ENCODE measurements around the gene SOST. TPM values are rescaled to one million over a fixed set of nuclear protein-coding genes. Genes with fewer than 3 reads are reported as not detected.

SOST gene
- not detected in 2 replicates for polyA plus RNA-seq (2012; rRNA removed)
- polyA plus RNA-seq (2012; cell fraction: cytosol; rRNA removed) = 0.01 TPM in 1 of 2 replicates, not detected in the other
- polyA plus RNA-seq (2012; cell fraction: nucleus; rRNA removed) = not detected in 2 replicates

GRCh38 chr17:43758497-43759174 is at the start of gene SOST:
Gene SOST (minus strand): TSS chr17:43758791. CDS start chr17:43758741, 50 bp downstream.
- POLR2A ChIA-PET = interaction anchor here (0.9 kb wide), 1 partner anchor 56 kb away, joined by 4 read pairs; no protein-coding TSS in a partner anchor
- H4K20me1 ChIP-seq (ENCODE audit: insufficient read depth) = no peaks in the 10 kb centered on the region
- H3F3A ChIP-seq (replicated peaks; ENCODE audit: insufficient read depth) = peaks cover 4% of the 10 kb centered on the region
- peaks cover 0 to 6% of the 10 kb centered on the region in 2 experiments; a peak in 1 of 4 replicates for H3K4me1 ChIP-seq (ENCODE audit: control insufficient read depth in 1 of 2, insufficient read depth in 2 of 2, low read depth in 1 of 2, low read length in 1 of 2)
- no peak within 1 kb of the TSS for H3K27ac ChIP-seq (ENCODE audit: low read depth in 2 of 2, low read length in 1 of 2)
- H3K9ac ChIP-seq = no peak within 1 kb of the TSS
- CTCF ChIA-PET = interaction anchor here (1.6 to 7.9 kb wide), 7 partner anchors 8 to 182 kb away, joined by 5 to 97 read pairs (median 22); no protein-coding TSS in a partner anchor
- TF ChIP-seq ELF1 (IDR thresholded peaks at IDR 0.05) (no peak), MXI1 (IDR thresholded peaks at IDR 0.05; ENCODE audit: low read depth, low read length) (no peak), USF1 (IDR thresholded peaks at IDR 0.05; ENCODE audit: borderline replicate concordance, low read depth) (no peak), FOSL2 (IDR thresholded peaks at IDR 0.05; ENCODE audit: borderline replicate concordance, low read depth) (no peak), REST (IDR thresholded peaks at IDR 0.05; ENCODE audit: low read depth, low read length) (no peak), RXRA (IDR thresholded peaks at IDR 0.05; ENCODE audit: borderline replicate concordance, low read depth) (no peak), FOXJ3 (CRISPR knock-in tag; IDR thresholded peaks at IDR 0.05) (no peak), GABPA (IDR thresholded peaks at IDR 0.05; ENCODE audit: low read depth) (no peak), SMC3 (IDR thresholded peaks at IDR 0.05; ENCODE audit: low read depth, low read length) (no peak), FOXM1 (IDR thresholded peaks at IDR 0.05; ENCODE audit: low read depth) (no peak), GATA2 (CRISPR knock-in tag; IDR thresholded peaks at IDR 0.05) (no peak)
- H3K79me2 ChIP-seq (ENCODE audit: insufficient read depth) = no peaks in the 10 kb centered on the region
- H2AFZ ChIP-seq (ENCODE audit: low read depth) = no peak within 1 kb of the TSS
- H3K9me2 ChIP-seq = no peaks in the 10 kb centered on the region
- H3K4me2 ChIP-seq = no peak within 1 kb of the TSS
- no peak for DNase-seq
- no peaks in the 10 kb centered on the region for H3K27me3 ChIP-seq (ENCODE audit: insufficient read depth)
- H3K36me3 ChIP-seq (replicated peaks in 1 of 2; ENCODE audit: control insufficient read depth in 1 of 2, insufficient read depth in 2 of 2, low read length in 1 of 2) = no peaks in the 10 kb centered on the region
- no peaks in the 10 kb centered on the region for H3K9me3 ChIP-seq
- no peak within 1 kb of the TSS for H3K4me3 ChIP-seq (ENCODE audit: low read depth in 2 of 2, low read length in 1 of 2)
- WGBS (ENCODE audit: low lambda C conversion rate) = 87% methylated on average over 24 of the region's 24 CpGs

GRCh38 chr17:43808076-43808475 is 49.5 kb upstream of the SOST start:
- H3F3A ChIP-seq (replicated peaks; ENCODE audit: insufficient read depth) = peaks cover 20% of the 10 kb centered on the region
- 96% methylated on average over 4 of the region's 4 CpGs for WGBS (ENCODE audit: low lambda C conversion rate)
- H3K4me2 ChIP-seq = no peak overlapping the region
- H3K4me3 ChIP-seq (ENCODE audit: low read depth in 2 of 2, low read length in 1 of 2) = no peak overlapping the region
- no peak overlapping the region for H3K9ac ChIP-seq
- H3K9me2 ChIP-seq = no peaks in the 10 kb centered on the region
- CTCF ChIA-PET = no interaction called here
- POLR2A ChIA-PET = no interaction called here
- H3K27me3 ChIP-seq (ENCODE audit: insufficient read depth) = no peaks in the 10 kb centered on the region
- no peak for DNase-seq
- H3K9me3 ChIP-seq = no peaks in the 10 kb centered on the region
- H3K27ac ChIP-seq (ENCODE audit: low read depth in 2 of 2, low read length in 1 of 2) = no peak overlapping the region
- H3K4me1 ChIP-seq (ENCODE audit: control insufficient read depth in 1 of 2, insufficient read depth in 2 of 2, low read depth in 1 of 2, low read length in 1 of 2) = no peaks in the 10 kb centered on the region
- H4K20me1 ChIP-seq (ENCODE audit: insufficient read depth) = no peaks in the 10 kb centered on the region
- H2AFZ ChIP-seq (ENCODE audit: low read depth) = no peak overlapping the region
- H3K79me2 ChIP-seq (ENCODE audit: insufficient read depth) = no peaks in the 10 kb centered on the region
- H3K36me3 ChIP-seq (replicated peaks in 1 of 2; ENCODE audit: control insufficient read depth in 1 of 2, insufficient read depth in 2 of 2, low read length in 1 of 2) = peaks cover 5 to 46% of the 10 kb centered on the region in 2 experiments
- TF ChIP-seq USF2 (IDR thresholded peaks at IDR 0.05; ENCODE audit: borderline replicate concordance, low read depth, low read length) = no peak
- TF ChIP-seq MEF2A (IDR thresholded peaks at IDR 0.05; ENCODE audit: borderline replicate concordance, low read depth) = no peak
- TF ChIP-seq ELF1 (IDR thresholded peaks at IDR 0.05) = no peak
- TF ChIP-seq MAX (IDR thresholded peaks at IDR 0.05; ENCODE audit: low read depth) = no peak
- TF ChIP-seq NFIC (IDR thresholded peaks at IDR 0.05; ENCODE audit: borderline replicate concordance) = no peak
- no peak for TF ChIP-seq RFX5 (IDR thresholded peaks at IDR 0.05; ENCODE audit: low read length)
- no peak for TF ChIP-seq NRF1 (IDR thresholded peaks at IDR 0.05; ENCODE audit: low read depth, low read length)
- no peak for TF ChIP-seq RXRA (IDR thresholded peaks at IDR 0.05; ENCODE audit: borderline replicate concordance, low read depth)
- no peak for TF ChIP-seq CTCF (IDR thresholded peaks at IDR 0.05)
- no peak for TF ChIP-seq EP300 (IDR thresholded peaks at IDR 0.05; ENCODE audit: borderline replicate concordance in 1 of 2, low read depth in 1 of 2, low read length in 1 of 2)
- TF ChIP-seq MXI1 (IDR thresholded peaks at IDR 0.05; ENCODE audit: low read depth, low read length) = no peak
- no peak for TF ChIP-seq GATA2 (CRISPR knock-in tag; IDR thresholded peaks at IDR 0.05)
- TF ChIP-seq SMC3 (IDR thresholded peaks at IDR 0.05; ENCODE audit: low read depth, low read length) = no peak
